Fibroblast of peridontal ligament (primary cell): ENCODE results near the gene COX7A2.

ENCODE experiments used
- DNase-seq: peaks from one replicate; pipeline ENCODE4 v3.0.0-alpha.2; 2010; ENCODE audit errors: extremely low read depth

The COX7A2 gene

GRCh38 chr6:75268121-75268987, 24.8 kb upstream of the COX7A2 start:
- DNase-seq = no peak

GRCh38 chr6:75267461-75267860, 23.9 kb upstream of the COX7A2 start:
- no peak for DNase-seq

GRCh38 chr6:75266716-75267291, 23.2 kb upstream of the COX7A2 start:
- peak; percentile 77 for DNase-seq

- DNase-seq = no peak
Observed at GRCh38 chr6:75263401-75263750, 19.8 kb upstream of the COX7A2 start.

- no peak for DNase-seq
Observed at GRCh38 chr6:75262716-75263400, 19.3 kb upstream of the COX7A2 start.

GRCh38 chr6:75261299-75261698, 17.7 kb upstream of the COX7A2 start:
- no peak for DNase-seq

- no peak for DNase-seq
Observed at GRCh38 chr6:75257343-75258087, 13.9 kb upstream of the COX7A2 start.

- no peak for DNase-seq
Observed at GRCh38 chr6:75250552-75250951, 7.0 kb upstream of the COX7A2 start.

- no peak for DNase-seq
Observed at GRCh38 chr6:75249837-75250236, 6.2 kb upstream of the COX7A2 start.

- peak; percentile 59 for DNase-seq
Observed at GRCh38 chr6:75246386-75246785, 2.8 kb upstream of the COX7A2 start.

- no peak for DNase-seq
Observed at GRCh38 chr6:75244063-75244584, 523 bp upstream of the COX7A2 start.

GRCh38 chr6:75236630-75237029, 7.0 kb downstream of the COX7A2 start:
- DNase-seq = no peak

- DNase-seq = no peak
Observed at GRCh38 chr6:75235271-75235670, 8.3 kb downstream of the COX7A2 start.

- peak; percentile 77 for DNase-seq
Observed at GRCh38 chr6:75234126-75234865, 9.3 kb downstream of the COX7A2 start.

GRCh38 chr6:75233092-75233615, 10.4 kb downstream of the COX7A2 start:
- no peak for DNase-seq

GRCh38 chr6:75230484-75231325, 12.9 kb downstream of the COX7A2 start:
- DNase-seq = peak; percentile 83

GRCh38 chr6:75224303-75224926, 19.2 kb downstream of the COX7A2 start:
- DNase-seq = no peak

GRCh38 chr6:75223428-75223827, 20.2 kb downstream of the COX7A2 start:
- DNase-seq = no peak

GRCh38 chr6:75222261-75222660, 21.3 kb downstream of the COX7A2 start:
- no peak for DNase-seq

- no peak for DNase-seq
Observed at GRCh38 chr6:75221116-75221515, 22.5 kb downstream of the COX7A2 start.
